Sigmoid colon (tissue), 4 donors: ENCODE results near the gene HDGFL2.

ENCODE experiments used
- CTCF ChIP-seq, 4 experiments: fragments of 450-650 bp in 3 of 4; fragments of 200-600 bp in 1 of 4; IDR thresholded peaks; one replicate each; pipeline ENCODE4 v1.5.1; 2016 to 2019; ENCODE audit warnings: antibody characterized with exemption in 4 of 4, mild to moderate bottlenecking in 3 of 4, moderate library complexity in 2 of 4
- POLR2A ChIP-seq, 2 donors: fragments of 450-650 bp; IDR thresholded peaks; one replicate each; pipeline ENCODE4 v1.6.1; 2016; ENCODE audit warnings: antibody characterized with exemption in 2 of 2, mild to moderate bottlenecking in 2 of 2, moderate library complexity in 2 of 2
- POLR2AphosphoS5 ChIP-seq, 4 donors: sonication (generic); formaldehyde crosslinking; IDR thresholded peaks; one replicate each; pipeline ENCODE4 v1.6.1; 2017; ENCODE audit warnings: antibody characterized with exemption in 4 of 4

- TF ChIP-seq CTCF (IDR thresholded peaks at IDR 0.05) (no peak), POLR2AphosphoS5 (IDR thresholded peaks at IDR 0.05) (no peak), POLR2A (IDR thresholded peaks at IDR 0.05) (no peak)
These were observed 47.0 kb downstream of the HDGFL2 start for GRCh38 chr19:4519172-4519496.
